ENCODE data around the gene CENPM. TPM values are rescaled to one million over a fixed set of nuclear protein-coding genes. Genes with fewer than 3 reads are reported as not detected.

Gene CENPM
- total and polyA plus RNA-seq, 9 donors = 0.25 to 8.0 (median 1.8) TPM; not detected in 3

- H3K27ac ChIP-seq = no peak overlapping the region
- no peak for TF ChIP-seq CTCF (IDR thresholded peaks at IDR 0.05)
- DNase-seq = no peak
- H3K4me3 ChIP-seq = no peak overlapping the region
- H3K27me3 ChIP-seq = no peaks in the 10 kb centered on the region
- WGBS, 3 donors = 37 to 58% (median 47%) methylated on average over 5 of the region's 5 CpGs
- no peaks in the 10 kb centered on the region for H3K36me3 ChIP-seq
- H3K4me1 ChIP-seq (ENCODE audit: insufficient read depth) = peaks cover 2% of the 10 kb centered on the region
- intact Hi-C loops (cut with DNase I) = no loop called here
- H3K9me3 ChIP-seq = no peaks in the 10 kb centered on the region
These were observed 17.1 kb upstream of the CENPM start for GRCh38 chr22:41964112-41964491.

GRCh38 chr22:41963453-41964111 lies 16.6 kb upstream of the CENPM start:
- Histone ChIP-seq H3K27me3 (no peaks in the 10 kb centered on the region), H3K4me3 (no peak overlapping the region), H3K27ac (no peak overlapping the region), H3K9me3 (no peaks in the 10 kb centered on the region), H3K4me1 (ENCODE audit: insufficient read depth) (peaks cover 2% of the 10 kb centered on the region), H3K36me3 (no peaks in the 10 kb centered on the region)
- 60 to 66% (median 64%) methylated on average over 9 of the region's 9 CpGs for WGBS, 3 donors
- intact Hi-C loops (cut with DNase I) = no loop called here
- TF ChIP-seq POLR2A (IDR thresholded peaks at IDR 0.05) = no peak
- TF ChIP-seq EP300 (IDR thresholded peaks at IDR 0.05) = no peak
- peak in 1 of 5 donors; percentile 34 for DNase-seq

GRCh38 chr22:41957941-41958556 lies 11.1 kb upstream of the CENPM start:
- WGBS, 3 donors = 51 to 58% (median 53%) methylated on average over 20 to 23 of the region's 23 CpGs
- intact Hi-C loops (cut with DNase I) = loop anchor here in 1 of 4 donors (5.0 kb wide), 1 partner anchor 479 kb away; no protein-coding TSS in a partner anchor
- H3K9me3 ChIP-seq = no peaks in the 10 kb centered on the region
- TF ChIP-seq CTCF (IDR thresholded peaks at IDR 0.05) = no peak
- H3K4me1 ChIP-seq (ENCODE audit: insufficient read depth) = peaks cover 5% of the 10 kb centered on the region
- no peak overlapping the region for H3K4me3 ChIP-seq
- H3K27ac ChIP-seq = no peak overlapping the region
- H3K36me3 ChIP-seq = no peaks in the 10 kb centered on the region
- DNase-seq = no peak
- no peaks in the 10 kb centered on the region for H3K27me3 ChIP-seq

- 83 to 89% (median 85%) methylated on average over 2 of the region's 2 CpGs for WGBS, 3 donors
- H3K9me3 ChIP-seq = no peaks in the 10 kb centered on the region
- DNase-seq = no peak
- H3K4me1 ChIP-seq (ENCODE audit: insufficient read depth) = peaks cover 1% of the 10 kb centered on the region
- intact Hi-C loops (cut with DNase I) = no loop called here
- no peak overlapping the region for H3K27ac ChIP-seq
- TF ChIP-seq EP300 (IDR thresholded peaks at IDR 0.05) (no peak), POLR2A (IDR thresholded peaks at IDR 0.05) (no peak), CTCF (IDR thresholded peaks at IDR 0.05) (no peak)
- no peak overlapping the region for H3K4me3 ChIP-seq
- H3K27me3 ChIP-seq = no peaks in the 10 kb centered on the region
- H3K36me3 ChIP-seq = no peaks in the 10 kb centered on the region
These were observed 5.8 kb upstream of the CENPM start for GRCh38 chr22:41952713-41953112.

GRCh38 chr22:41951898-41952474 lies 5.0 kb upstream of the CENPM start, which contains the start of gene SMIM45:
Gene SMIM45 (plus strand): TSS chr22:41952150.
- TF ChIP-seq EP300 (IDR thresholded peaks at IDR 0.05) (no peak), CTCF (IDR thresholded peaks at IDR 0.05) (no peak), POLR2A (IDR thresholded peaks at IDR 0.05) (no peak)
- intact Hi-C loops (cut with DNase I) = no loop called here
- no peak within 1 kb of the TSS for H3K4me3 ChIP-seq
- H3K27ac ChIP-seq = no peak within 1 kb of the TSS
- no peaks in the 10 kb centered on the region for H3K9me3 ChIP-seq
- H3K27me3 ChIP-seq = no peaks in the 10 kb centered on the region
- DNase-seq = no peak
- no peaks in the 10 kb centered on the region for H3K36me3 ChIP-seq
- H3K4me1 ChIP-seq (ENCODE audit: insufficient read depth) = no peaks in the 10 kb centered on the region
- WGBS, 3 donors = 45 to 61% (median 60%) methylated on average over 15 to 16 of the region's 16 CpGs
